ENCODE measurements around the gene ARL15.

Gene ARL15

DNA sequence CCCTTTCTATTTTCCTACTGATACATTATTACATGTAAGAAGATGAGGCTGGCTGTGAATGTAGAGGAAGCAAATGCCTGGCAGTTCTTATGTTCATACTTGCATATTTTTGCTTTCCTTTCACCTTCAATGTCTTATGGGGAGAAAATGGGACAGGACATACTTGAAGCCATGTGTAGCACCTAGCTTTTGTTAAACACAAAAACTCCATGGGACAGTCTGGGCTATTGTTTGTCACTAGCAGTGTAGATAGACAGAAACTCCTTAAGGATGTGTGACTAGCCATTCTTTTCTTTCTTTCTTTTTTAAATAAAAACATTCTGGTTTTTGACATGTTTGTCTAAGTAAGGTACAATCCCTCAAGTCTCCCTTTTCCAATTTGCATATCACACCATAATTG lies 122.7 kb downstream of the ARL15 start:
- H3K4me3 ChIP-seq (ENCODE audit: low read depth, low read length): no peak overlapping the region
- in situ Hi-C loops (cut with HindIII; ENCODE audit: low sequenced_read_pairs): no loop called here
- DNase-seq (ENCODE audit: low read depth): no peak
- TF ChIP-seq, protein P1, sequence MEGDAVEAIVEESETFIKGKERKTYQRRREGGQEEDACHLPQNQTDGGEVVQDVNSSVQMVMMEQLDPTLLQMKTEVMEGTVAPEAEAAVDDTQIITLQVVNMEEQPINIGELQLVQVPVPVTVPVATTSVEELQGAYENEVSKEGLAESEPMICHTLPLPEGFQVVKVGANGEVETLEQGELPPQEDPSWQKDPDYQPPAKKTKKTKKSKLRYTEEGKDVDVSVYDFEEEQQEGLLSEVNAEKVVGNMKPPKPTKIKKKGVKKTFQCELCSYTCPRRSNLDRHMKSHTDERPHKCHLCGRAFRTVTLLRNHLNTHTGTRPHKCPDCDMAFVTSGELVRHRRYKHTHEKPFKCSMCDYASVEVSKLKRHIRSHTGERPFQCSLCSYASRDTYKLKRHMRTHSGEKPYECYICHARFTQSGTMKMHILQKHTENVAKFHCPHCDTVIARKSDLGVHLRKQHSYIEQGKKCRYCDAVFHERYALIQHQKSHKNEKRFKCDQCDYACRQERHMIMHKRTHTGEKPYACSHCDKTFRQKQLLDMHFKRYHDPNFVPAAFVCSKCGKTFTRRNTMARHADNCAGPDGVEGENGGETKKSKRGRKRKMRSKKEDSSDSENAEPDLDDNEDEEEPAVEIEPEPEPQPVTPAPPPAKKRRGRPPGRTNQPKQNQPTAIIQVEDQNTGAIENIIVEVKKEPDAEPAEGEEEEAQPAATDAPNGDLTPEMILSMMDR (IDR thresholded peaks at IDR 0.05; ENCODE audit: low read depth, low read length, missing control alignments): no peak

DNA sequence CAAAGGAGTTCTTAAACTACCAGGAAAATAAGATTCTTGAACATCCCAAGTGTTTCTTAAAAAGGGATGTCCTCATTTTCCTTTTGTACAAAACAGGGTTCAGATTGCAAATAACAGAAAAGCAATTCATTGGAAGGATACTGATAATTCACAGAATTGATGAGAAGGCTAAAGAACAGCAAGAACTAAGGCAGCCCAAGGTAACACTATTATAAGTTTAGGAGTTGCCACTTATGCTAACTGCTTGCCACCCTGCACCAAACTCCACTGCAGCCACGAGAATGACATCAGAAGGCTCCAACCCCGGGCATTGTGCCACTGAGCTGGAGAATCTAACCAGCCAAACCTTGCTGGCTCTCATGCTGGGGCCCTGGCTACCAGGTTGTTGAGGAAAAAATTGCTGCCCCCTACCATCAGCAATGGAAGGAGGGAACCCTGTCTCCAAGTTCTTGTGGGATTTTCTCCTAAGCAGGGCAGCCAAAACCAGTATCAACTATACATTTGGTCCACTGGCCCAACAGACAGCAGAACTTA lies 123.4 kb downstream of the ARL15 start:
- DNase-seq (ENCODE audit: low read depth): no peak
- in situ Hi-C loops (cut with HindIII; ENCODE audit: low sequenced_read_pairs): no loop called here
- TF ChIP-seq, protein P1 (IDR thresholded peaks at IDR 0.05; ENCODE audit: low read depth, low read length, missing control alignments): no peak
- no peak overlapping the region for H3K4me3 ChIP-seq (ENCODE audit: low read depth, low read length)

DNA sequence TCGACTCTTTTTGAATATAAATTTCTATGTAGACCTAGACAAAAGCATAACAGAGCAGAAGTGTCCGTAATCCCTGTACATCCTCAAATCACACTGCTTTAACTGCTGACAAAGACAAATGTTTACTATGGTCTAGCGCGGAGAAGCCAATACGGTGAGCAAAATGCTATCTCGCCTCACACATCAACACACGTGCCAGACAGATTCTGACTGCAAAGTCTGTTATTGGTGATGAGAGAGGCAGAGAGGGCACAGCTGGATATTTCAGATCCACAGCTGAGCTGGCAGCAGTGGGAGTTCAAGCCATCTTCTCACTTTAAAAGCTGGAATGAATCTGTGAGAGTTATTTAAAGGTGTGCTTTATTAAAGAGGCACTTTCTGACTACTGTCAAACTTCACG lies 124.3 kb downstream of the ARL15 start:
- in situ Hi-C loops (cut with HindIII; ENCODE audit: low sequenced_read_pairs): no loop called here
- TF ChIP-seq, protein P1 (IDR thresholded peaks at IDR 0.05; ENCODE audit: low read depth, low read length, missing control alignments): no peak
- H3K4me3 ChIP-seq (ENCODE audit: low read depth, low read length): no peak overlapping the region

DNA sequence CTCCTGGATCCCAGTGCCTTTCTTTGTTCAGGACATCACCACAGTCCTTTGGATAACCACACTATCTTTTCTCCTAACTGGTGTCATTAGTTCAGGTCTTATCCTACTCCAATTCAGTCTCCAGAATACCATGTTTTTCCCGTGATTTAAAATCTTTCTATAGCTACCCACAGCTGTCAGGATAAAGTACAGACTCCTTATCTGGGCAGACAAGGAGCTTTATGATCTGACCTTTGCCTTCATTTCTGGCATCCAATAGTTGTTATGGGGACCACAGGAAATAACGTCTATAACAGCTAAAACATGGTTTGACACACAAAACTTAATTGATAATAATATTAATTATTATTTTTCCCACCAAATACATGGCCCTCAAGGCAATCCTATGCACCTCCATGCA lies 125.6 kb downstream of the ARL15 start:
- H3K4me3 ChIP-seq (ENCODE audit: low read depth, low read length): no peak overlapping the region
- no peak for DNase-seq (ENCODE audit: low read depth)
- in situ Hi-C loops (cut with HindIII; ENCODE audit: low sequenced_read_pairs): no loop called here
- TF ChIP-seq, protein P1 (IDR thresholded peaks at IDR 0.05; ENCODE audit: low read depth, low read length, missing control alignments): no peak

More for the DNA sequence above, 124.3 kb downstream of the ARL15 start:
- no peak for DNase-seq (ENCODE audit: low read depth)

- in situ Hi-C loops (cut with HindIII; ENCODE audit: low sequenced_read_pairs): no loop called here
- TF ChIP-seq, protein P1 (IDR thresholded peaks at IDR 0.05; ENCODE audit: low read depth, low read length, missing control alignments): no peak
- H3K4me3 ChIP-seq (ENCODE audit: low read depth, low read length): no peak overlapping the region
- no peak for DNase-seq (ENCODE audit: low read depth)
Observed at GRCh38 chr5:54180630-54181031, 129.7 kb downstream of the ARL15 start.

DNA sequence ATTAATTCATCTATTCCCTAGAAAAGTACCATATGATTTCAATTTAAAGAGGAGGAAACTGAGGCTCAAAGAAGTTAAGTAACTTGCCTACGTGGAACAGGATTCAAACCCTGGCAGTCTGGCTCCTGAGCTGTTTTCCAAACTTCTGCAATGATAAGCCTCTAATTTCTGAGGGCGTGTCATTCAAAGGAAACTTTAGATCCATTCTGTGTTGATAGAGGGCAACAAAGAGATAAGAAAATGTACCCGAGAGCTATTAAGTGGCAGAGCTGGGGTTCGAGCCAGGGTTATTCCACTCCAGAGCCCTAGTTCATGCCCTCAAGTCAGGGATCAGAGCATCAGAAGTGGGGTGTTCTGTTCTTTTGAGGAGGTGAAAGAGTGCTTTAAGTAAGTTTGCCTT lies 131.4 kb downstream of the ARL15 start:
- DNase-seq (ENCODE audit: low read depth): no peak
- in situ Hi-C loops (cut with HindIII; ENCODE audit: low sequenced_read_pairs): no loop called here
- TF ChIP-seq, protein P1 (IDR thresholded peaks at IDR 0.05; ENCODE audit: low read depth, low read length, missing control alignments): no peak
- no peak overlapping the region for H3K4me3 ChIP-seq (ENCODE audit: low read depth, low read length)

DNA sequence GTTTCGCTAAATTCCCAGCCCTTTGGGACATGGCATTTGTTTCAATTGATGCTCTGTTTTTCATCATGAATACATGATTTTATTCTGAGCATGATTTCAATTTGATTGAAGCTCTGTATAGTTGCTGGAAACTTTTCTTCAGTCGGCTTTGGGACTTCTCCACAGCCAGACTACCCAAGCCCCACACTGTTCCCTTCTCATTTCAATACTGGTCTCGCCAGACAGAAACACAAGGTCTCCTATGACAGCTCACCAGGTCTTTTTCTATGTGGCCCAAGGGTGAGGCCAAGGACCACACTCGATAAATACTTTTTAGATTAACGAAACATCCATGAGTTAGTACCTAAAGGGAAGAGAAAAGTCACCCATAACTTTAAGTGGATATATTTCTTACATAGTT lies 132.2 kb downstream of the ARL15 start:
- DNase-seq (ENCODE audit: low read depth): no peak
- H3K4me3 ChIP-seq (ENCODE audit: low read depth, low read length): no peak overlapping the region
- in situ Hi-C loops (cut with HindIII; ENCODE audit: low sequenced_read_pairs): no loop called here
- TF ChIP-seq, protein P1 (IDR thresholded peaks at IDR 0.05; ENCODE audit: low read depth, low read length, missing control alignments): no peak

All from astrocyte of the cerebellum (primary cell).